Inflammatory macrophage treated with lipopolysaccharide for 1 hour (primary cell): ENCODE data around the gene TSPAN9.

Experiments used
- DNase-seq, 2 donors: peaks; one replicate each; pipeline ENCODE4 v3.0.0-alpha.2; 2020 to 2022

TSPAN9 gene

GRCh38 chr12:3304436-3305165, 227.4 kb downstream of the TSPAN9 start:
- no peak for DNase-seq

DNA sequence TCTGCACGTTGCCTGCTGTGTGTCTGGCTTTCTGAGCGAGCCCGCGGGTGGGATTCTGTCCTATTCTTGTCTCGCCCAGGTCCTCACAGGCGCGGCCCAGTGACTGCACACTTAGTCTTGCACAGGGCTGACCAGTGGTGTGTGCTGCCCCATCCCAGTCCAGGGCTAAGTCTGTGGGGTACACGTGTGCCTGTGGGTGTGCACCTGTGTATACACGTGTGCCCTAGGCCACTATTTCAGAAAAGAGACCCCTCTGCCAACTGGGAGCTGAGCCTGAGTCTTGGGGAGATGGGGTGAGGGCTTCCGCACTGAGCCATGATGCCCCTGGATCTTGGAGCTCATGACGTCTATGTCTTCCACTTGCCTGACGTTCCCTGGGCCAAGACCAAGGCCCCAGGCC, 228.3 kb downstream of the TSPAN9 start:
- no peak for DNase-seq

DNA sequence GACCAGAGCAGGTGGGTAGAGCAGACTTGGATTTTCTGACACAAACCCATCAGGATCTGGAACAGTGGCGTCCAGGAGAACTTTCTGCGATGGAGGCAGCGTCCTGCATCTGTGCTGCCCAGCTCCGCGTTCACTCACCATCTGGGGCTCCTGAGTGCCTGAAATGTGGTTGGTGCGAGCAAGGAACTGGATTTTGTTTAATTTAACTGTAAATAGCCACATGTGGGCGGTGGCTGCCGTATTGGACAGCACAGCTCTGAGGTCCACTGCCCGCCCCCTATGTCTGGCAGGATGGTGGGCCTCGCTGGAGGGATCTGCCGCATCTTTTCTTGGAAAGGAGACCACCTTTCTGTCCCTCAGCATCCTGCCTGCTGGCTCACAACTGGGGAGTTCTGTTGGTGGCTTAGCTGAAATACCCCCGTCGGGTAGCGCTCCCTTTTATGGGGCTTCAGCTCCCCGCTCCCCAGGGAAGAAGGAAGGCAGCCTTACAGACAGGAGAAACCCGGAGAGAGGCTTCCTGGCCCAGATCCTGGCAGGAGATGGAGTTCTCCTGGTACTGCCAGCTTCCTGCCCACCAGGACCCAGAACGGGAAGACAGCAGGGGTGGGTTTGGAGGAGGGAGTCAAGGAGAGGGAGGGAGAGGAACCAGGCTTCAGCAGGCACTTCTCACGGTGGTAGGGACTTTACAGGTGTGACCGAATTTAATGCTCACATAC, 228.9 kb downstream of the TSPAN9 start:
- DNase-seq = no peak

DNA sequence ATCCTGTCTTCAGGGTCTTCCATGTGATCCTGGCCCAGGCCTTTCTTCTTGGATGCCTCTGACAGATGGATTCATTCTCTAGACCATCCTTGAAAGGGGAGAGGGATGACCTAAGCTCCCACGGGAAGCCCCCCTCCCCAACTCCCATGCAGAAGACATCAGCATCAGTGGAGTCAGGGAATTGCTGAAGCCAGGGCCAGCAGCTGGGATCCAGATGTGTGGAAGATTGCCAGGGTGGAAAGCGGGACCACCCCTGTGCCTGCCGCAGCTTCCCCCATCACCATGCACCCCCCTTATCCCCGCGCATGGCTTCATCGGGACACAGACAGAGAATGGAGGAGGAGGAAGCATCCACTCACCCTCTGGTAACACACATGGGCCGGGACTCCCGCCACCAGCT, 230.2 kb downstream of the TSPAN9 start:
- DNase-seq = no peak

DNA sequence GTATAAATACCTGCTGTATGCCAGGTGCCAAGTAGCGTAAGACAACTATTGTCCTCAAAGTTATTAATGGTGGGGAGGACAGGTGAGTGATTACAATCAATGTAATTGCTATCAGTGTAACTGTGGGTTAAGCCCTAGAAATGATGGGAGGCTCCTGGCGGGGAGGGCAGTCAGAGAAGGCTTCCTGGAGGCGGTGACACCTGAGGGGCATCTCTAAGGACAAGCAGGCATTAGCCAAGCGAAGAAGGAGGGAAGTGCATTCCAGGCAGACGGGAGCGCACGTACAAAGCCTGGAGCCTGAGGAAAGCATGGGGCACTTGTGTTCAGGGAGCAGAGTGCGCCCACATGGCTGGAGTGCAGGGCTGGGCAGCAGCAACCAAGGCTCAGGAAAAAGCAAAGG, 230.9 kb downstream of the TSPAN9 start:
- DNase-seq = no peak

GRCh38 chr12:3308609-3309008, 231.4 kb downstream of the TSPAN9 start:
- no peak for DNase-seq

DNA sequence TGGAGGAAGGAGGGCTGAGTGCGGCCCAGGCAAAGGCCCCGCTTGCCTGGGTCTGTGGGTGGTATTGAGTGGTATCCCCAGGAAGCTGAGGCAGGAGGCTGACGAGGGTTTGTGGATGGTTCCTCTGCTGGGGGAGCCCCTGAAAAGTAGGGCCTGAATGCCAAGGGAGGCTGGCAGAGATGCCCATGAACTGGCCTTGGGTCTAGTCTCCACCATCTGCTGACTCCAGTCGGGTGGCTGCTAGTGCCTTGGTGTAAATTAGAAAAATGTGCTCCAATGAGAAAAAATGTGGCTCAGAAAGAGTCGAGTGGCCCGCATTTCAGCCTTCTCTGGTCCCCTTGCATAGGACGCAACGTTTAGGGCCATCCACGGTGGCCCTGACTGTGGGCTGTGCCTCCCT, 232.6 kb downstream of the TSPAN9 start:
- DNase-seq = no peak

DNA sequence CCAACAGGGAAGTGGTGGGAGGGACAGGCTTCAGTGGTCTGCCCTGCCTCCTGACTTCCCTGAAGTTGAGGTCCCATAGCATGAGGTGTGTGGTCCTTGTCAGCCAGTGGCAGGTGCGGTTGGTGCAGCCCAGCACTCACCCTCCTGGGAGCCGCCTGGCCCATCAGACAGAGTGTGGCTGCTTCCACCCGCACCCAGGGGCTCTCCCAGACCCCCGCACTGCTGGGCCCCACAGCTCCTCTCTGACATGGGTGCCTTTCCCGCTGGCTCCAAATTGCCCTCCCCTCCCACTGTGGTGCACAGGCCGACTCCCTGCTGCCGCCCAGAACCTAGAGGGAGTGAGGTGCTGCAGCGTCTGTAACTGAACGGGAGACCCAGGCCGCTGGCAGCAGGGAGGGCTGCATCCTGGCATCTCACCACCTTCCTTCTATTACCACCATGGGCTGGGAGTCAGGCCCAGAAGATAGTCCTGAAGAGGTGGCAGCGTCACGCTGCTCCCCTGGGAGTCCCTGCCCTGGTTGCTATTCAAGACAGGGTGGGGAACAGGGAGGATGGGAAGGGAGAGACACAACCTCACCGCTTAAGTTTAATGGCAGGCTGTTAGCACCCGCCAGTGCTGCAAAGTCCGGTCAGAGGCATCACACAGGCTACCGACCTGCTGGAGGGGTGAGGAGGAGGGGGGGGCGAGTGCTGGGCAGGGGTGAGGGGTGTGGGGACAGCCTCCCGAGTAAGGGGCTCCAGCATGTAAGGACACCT, 233.3 kb downstream of the TSPAN9 start:
- DNase-seq = no peak

DNA sequence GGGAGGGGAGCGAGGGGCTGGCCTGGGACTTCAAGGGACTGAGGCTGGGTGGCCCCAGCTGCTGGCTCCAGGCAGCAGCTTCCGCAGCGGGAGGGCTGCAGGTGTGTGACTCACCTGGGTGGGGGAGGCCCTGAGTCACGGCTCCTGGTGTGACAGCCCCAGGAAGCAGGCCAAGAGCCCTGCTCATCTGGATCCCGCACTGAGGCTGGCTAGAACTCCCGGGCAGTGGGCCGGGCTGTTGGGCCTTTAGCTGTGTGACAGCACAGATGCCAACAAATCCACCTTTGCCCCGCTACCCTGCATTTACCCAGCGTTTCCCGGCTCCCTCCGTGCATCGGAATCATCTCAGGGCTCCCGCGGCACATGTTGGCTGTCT, 233.8 kb downstream of the TSPAN9 start:
- DNase-seq = no peak

GRCh38 chr12:3311491-3312103, 234.4 kb downstream of the TSPAN9 start:
- no peak for DNase-seq

DNA sequence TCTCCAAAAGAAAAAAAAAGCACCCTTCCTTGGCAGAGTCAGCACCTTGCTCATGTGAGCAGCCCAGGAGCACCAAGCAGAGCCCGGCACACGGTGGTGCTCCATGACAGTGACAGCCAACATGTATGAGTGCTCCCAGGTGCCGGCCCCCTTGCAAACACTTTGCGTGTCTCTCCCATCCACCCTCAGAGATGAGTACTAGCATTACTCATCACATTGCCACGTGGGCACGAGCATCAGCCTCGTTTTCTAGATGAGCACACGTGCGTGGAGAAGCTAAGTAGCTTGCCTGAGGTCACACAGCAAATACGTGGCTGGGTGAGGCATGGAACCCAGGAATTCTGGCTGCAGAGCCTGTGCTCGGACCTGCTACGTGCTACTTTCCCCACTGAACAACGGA, 235.9 kb downstream of the TSPAN9 start:
- no peak for DNase-seq

GRCh38 chr12:3313675-3314663, 236.8 kb downstream of the TSPAN9 start:
- no peak for DNase-seq

DNA sequence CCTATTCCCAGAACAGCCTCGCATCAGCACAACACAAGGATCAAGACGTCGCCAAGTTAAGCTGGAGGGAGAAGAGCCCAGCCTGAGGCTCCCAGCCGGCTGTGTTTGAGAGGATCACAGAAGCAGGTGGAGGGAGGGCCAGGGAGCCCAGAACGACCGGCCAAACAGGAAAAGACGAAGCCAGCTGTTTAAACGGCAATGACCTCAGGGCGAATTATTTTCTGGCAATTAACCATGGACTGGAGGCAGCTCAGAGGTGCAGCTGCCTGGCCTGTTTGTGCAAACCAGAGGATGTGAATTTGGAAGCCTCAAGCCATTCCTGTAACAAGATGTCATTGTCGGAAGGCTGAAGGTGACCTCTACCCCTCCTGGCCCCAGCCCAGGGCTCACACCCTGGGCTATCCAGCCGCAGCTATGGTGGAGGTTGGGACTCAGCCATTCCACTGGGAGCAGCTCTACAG, 238.1 kb downstream of the TSPAN9 start:
- no peak for DNase-seq

GRCh38 chr12:3316776-3317480, 239.7 kb downstream of the TSPAN9 start:
- DNase-seq = no peak

DNA sequence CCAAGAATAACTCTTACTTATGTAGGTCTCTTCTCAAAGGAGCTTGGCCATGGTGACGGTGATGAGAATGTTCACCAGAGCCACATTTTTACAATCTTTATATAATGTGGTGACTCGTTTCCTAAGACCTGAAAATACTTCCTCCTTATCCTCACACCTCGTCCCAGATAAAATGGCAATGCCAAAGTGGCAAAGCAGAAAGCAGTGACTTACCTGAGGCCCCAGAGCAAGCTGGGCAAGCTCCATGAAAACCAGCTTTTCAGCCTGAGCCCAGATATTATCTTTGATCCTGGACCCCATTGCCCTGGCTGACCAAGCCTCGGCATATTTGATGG, 240.3 kb downstream of the TSPAN9 start:
- no peak for DNase-seq

GRCh38 chr12:3317841-3318501, 240.8 kb downstream of the TSPAN9 start:
- DNase-seq = no peak

- no peak for DNase-seq
Observed at GRCh38 chr12:3319723-3320492, 242.7 kb downstream of the TSPAN9 start.

- DNase-seq = no peak
Observed at GRCh38 chr12:3320881-3321509, 243.8 kb downstream of the TSPAN9 start.

DNA sequence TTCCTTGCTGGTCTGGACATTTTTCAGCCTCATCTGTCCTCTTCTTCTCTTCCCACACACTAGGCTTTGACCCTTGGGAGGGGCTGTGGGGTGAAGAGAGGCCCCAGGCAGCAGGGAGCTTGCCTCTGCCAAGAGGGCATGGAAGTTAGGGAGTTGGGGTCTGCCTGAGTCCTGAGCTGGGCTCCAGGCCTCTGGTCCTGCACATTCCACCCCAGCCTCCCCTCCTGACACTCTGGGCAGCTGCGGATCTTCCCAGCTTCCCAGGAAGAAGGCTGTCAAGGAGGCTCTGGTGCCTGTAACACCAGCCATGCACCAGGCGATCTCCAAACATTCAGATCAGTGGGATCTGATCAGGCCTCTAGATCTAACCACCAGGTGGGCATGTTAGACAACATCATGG, 244.7 kb downstream of the TSPAN9 start:
- no peak for DNase-seq
